Measurements from ENCODE around the gene LINC01488. TPM values are rescaled to one million over a fixed set of nuclear protein-coding genes. Genes with fewer than 3 reads are reported as not detected.

LINC01488 gene
- total RNA-seq, 4 donors from 2014 or later = not detected

GRCh38 chr11:69510471-69511357 lies 29.3 kb downstream of the LINC01488 start:
- WGBS, 2 donors = 81 to 89% methylated on average over 13 to 14 of the region's 14 CpGs
- no peak overlapping the region for H3K4me3 ChIP-seq (ENCODE audit: low read depth, poor library complexity, severe bottlenecking)
- no peak for DNase-seq (ENCODE audit: low spot score in 2 of 2)
- no peak for TF ChIP-seq CTCF (IDR thresholded peaks at IDR 0.05)
- TF ChIP-seq POLR2A (IDR thresholded peaks at IDR 0.05) = no peak
- intact Hi-C loops (cut with DNase I; ENCODE audit: low total_unique reads) = no loop called here

DNA sequence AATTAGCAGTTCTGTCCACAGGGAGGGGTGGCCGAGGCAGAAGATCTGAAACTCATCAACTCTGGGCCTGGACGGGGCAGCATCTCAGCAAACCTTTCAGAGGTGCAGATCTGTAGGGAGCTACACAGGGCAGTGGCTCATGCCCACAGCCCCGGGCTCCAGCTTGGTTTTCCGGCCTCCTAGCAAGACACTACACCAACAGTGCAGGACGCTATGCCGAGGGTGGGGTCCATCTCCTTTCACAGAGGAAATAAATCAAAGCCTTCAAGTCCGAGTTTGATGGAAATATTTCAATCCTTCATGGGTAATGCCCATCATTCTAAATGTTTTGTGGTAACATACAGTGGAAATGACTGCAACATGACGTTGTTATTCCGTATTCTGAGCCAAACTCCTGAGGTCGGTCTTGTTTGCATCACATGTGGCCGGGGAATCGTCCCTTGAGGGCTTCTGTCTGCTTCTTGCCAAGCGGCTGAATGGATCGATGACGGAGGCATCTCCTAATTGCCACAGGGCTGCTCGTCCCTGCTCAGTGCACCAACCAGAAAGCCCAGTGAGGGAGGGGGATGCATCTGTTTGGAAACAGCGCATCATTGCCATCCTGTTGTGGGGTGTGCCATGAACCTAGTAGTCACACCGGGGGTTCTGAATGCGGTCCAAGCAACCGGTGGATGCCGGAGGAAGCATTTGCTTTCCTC lies 30.0 kb downstream of the LINC01488 start:
- intact Hi-C loops (cut with DNase I; ENCODE audit: low total_unique reads) = no loop called here

GRCh38 chr11:69512136-69512535 lies 30.7 kb downstream of the LINC01488 start:
- WGBS, 2 donors = 91 to 93% methylated on average over 8 of the region's 8 CpGs
- TF ChIP-seq CTCF (IDR thresholded peaks at IDR 0.05) (no peak), POLR2A (IDR thresholded peaks at IDR 0.05) (no peak)
- intact Hi-C loops (cut with DNase I; ENCODE audit: low total_unique reads) = no loop called here
- DNase-seq (ENCODE audit: low spot score in 2 of 2) = no peak
- H3K4me3 ChIP-seq (ENCODE audit: low read depth, poor library complexity, severe bottlenecking) = no peak overlapping the region

More for the DNA sequence above, 30.0 kb downstream of the LINC01488 start:
- 53 to 57% methylated on average over 21 of the region's 21 CpGs for WGBS, 2 donors
- H3K4me3 ChIP-seq (ENCODE audit: low read depth, poor library complexity, severe bottlenecking) = no peak overlapping the region
- TF ChIP-seq POLR2A (IDR thresholded peaks at IDR 0.05) = no peak
- no peak for TF ChIP-seq CTCF (IDR thresholded peaks at IDR 0.05)
- no peak for DNase-seq (ENCODE audit: low spot score in 2 of 2)

GRCh38 chr11:69512790-69513189 lies 31.3 kb downstream of the LINC01488 start:
- WGBS, 2 donors = 90% methylated on average over 14 to 16 of the region's 16 CpGs

GRCh38 chr11:69513196-69513595 lies 31.7 kb downstream of the LINC01488 start:
- H3K4me3 ChIP-seq (ENCODE audit: low read depth, poor library complexity, severe bottlenecking) = no peak overlapping the region
- intact Hi-C loops (cut with DNase I; ENCODE audit: low total_unique reads) = no loop called here
- no peak for TF ChIP-seq POLR2A (IDR thresholded peaks at IDR 0.05)
- TF ChIP-seq CTCF (IDR thresholded peaks at IDR 0.05) = no peak
- no peak for DNase-seq (ENCODE audit: low spot score in 2 of 2)
- 96 to 97% methylated on average over 11 of the region's 11 CpGs for WGBS, 2 donors

More at GRCh38 chr11:69512790-69513189, 31.3 kb downstream of the LINC01488 start:
- intact Hi-C loops (cut with DNase I; ENCODE audit: low total_unique reads) = no loop called here
- no peak overlapping the region for H3K4me3 ChIP-seq (ENCODE audit: low read depth, poor library complexity, severe bottlenecking)
- no peak for DNase-seq (ENCODE audit: low spot score in 2 of 2)
- no peak for TF ChIP-seq POLR2A (IDR thresholded peaks at IDR 0.05)
- no peak for TF ChIP-seq CTCF (IDR thresholded peaks at IDR 0.05)
